Cardiac septum (tissue), 1 donor: Measurements from ENCODE around the gene TMEM208. TPM values are rescaled to one million over a fixed set of nuclear protein-coding genes. Genes with fewer than 3 reads are reported as not detected.

Experiments used
- DNase-seq: peaks from one replicate; pipeline ENCODE4 v3.0.0-alpha.2; 2020; ENCODE audit warnings: low spot score
- intact Hi-C: fragments of 100-400 bp; cut with DNase I; formaldehyde crosslinking; loops from one replicate; pipeline ENCODE4 v1.14.0; 2022
- total RNA-seq: library from RNA; stranded (reverse); fragmentation: NEBNext Ultra II Directional; extraction: Animal tissue kit (Norgen Biotek cat#: 25700); gene quantifications from one replicate; pipeline ENCODE4 v1.2.1, GENCODE V29; 2021
- donor health status: DM: no; HTN: no; CAD: no.

The TMEM208 gene
- total RNA-seq, 1 donor from 2014 or later: 16.3 TPM

DNA sequence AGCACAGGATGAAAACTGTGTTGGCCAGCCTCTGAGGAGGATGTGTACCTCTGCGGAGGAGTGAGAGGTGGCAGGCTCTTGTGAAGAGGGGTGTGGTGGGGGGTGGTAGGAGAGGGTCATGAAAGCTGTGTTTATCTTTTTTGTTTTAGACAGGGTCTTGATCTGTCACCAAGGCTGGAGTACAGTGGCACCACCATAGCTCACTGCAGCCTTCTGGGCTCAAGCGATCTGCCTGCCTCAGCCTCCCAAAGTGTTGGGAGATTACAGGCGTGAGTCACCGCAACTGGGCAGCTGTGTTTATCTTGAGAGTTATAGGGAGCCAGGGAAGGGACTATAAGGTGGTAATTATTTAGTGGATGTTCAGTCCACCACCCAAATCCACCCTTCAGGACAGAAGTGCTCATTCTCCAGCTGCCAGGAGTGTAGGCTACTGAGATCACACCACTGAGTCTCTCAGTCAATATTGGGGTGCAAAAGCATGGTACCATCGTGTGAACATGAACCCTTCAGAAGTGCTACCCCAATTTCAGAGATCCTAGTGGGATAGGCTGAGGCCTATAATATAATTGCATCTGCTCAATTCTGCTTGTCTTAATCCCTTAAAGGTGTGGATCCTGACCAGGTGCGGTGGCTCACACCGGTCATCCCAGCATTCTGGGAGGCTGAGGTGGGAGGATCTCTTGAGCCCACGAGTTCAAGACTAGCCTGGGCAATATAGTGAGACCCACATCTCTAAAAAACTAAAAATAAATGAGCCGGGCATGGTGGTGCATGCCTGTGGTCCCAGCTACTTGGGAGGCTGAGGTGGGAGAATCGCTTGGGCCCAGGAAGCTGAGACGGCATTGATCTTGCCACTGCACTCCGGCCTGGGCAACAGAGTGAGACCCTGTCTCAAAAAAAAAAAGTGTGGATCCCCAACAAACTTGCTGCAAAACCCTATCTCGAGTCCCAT lies 36.2 kb upstream of the TMEM208 start:
- intact Hi-C loops: no loop called here
- no peak for DNase-seq

DNA sequence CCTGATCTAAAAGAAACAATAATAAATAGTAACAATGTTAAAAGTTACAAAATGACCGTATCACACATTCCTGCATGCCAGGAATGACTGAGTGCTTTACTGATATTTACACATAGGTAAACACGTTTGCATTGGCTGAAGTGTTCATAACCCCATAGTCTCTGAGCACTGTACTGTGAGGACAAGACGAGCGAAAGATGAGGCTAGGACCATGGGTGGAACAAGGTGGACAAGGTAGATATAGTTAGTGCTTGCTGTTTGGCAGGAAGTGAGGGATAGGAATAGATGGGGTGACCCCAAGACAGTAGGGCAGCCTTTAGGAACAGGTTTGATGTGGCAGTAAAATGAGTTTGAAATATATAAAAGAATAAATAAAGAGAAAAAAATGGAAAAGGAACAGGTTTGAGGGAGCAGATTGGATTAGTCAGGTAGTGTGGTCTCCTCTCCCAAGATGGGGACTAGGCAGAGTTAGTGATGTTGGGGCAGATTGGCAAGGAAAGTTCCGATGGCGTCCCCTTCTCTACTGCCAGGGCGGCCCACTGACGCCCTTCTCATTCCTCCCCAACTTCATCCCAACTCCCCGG lies 35.4 kb upstream of the TMEM208 start:
- intact Hi-C loops: no loop called here
- no peak for DNase-seq

DNA sequence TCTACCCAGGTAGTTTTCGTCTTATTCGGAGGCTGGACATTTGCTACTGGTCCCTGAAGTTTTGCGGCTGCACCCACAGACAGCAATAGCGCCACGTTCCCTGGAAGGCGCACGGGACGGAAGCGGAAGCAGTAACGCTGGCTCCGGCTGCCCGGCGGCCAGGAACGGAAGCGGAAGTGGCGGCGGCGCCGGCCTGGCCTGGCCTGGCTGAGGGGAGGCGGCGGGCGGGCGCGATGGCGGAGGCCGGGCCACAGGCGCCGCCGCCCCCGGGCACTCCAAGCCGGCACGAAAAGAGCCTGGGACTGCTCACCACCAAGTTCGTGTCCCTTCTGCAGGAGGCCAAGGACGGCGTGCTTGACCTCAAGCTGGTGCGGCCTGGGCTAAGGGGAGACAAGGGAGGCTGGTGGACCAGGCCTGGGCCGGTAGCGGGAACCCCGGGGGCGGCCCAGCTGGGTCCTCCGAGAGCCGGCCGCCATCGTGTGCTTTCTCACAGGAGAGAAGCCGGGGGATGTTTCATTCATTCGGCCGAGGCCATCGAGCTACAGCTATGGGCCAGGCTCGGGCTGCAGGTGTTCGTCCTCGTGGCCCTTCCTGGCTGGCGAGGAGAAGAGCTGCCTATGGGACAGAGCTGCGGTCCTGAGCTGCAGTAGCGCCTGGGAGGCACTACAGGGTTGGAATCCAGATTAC lies 34.8 kb upstream of the TMEM208 start, which contains the start of gene E2F4:
TSS of gene E2F4 (plus strand) at position 161 of the 687 bp plus-strand sequence. CDS start at position 234, 73 bp downstream.
- peak; percentile 96 for DNase-seq
- intact Hi-C loops: loop anchor here (1.0 kb wide), 1 partner anchor 34 kb away; no protein-coding TSS in a partner anchor

DNA sequence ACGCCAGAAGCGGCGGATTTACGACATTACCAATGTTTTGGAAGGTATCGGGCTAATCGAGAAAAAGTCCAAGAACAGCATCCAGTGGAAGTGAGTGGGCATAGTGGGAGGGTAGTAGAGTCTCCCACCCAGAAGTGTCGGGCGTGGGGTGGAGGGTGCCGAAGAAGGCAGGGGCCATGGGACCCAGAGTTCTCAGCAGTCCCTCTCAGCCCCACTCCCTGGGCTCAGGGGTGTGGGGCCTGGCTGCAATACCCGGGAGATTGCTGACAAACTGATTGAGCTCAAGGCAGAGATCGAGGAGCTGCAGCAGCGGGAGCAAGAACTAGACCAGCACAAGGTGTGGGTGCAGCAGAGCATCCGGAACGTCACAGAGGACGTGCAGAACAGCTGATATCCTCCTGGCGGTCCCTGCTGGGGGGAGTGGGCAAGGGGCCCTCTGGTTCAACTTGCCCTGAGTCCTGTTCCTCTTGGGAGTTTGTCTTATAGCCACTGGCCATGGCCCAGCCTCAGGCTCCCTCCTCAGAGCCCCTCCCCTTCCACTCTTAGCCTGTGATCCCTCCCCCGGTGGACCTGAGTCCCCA lies 34.1 kb upstream of the TMEM208 start:
- intact Hi-C loops: loop anchor here (1.0 kb wide), 1 partner anchor 33 kb away; no protein-coding TSS in a partner anchor
- no peak for DNase-seq

DNA sequence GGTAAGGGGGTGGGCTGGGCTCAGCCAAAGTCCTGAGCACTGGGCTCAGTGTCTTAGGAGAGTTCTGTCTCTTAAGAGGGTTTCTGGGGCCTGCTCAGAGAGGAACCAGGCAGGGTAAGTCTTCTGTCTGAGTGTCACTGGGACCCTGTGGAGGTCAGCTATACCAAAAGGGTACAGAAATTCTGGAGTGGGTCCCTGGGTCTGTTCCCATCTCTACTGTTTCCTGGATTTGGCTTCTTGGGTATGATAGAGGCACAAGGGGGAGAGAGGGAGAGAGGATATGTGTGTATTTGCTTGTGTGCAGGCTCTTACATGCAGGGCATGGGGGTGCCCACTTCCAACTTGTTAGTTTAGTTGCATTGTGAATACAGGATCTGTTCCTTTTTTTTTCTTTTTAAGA lies 33.4 kb upstream of the TMEM208 start:
- intact Hi-C loops: no loop called here
- no peak for DNase-seq

DNA sequence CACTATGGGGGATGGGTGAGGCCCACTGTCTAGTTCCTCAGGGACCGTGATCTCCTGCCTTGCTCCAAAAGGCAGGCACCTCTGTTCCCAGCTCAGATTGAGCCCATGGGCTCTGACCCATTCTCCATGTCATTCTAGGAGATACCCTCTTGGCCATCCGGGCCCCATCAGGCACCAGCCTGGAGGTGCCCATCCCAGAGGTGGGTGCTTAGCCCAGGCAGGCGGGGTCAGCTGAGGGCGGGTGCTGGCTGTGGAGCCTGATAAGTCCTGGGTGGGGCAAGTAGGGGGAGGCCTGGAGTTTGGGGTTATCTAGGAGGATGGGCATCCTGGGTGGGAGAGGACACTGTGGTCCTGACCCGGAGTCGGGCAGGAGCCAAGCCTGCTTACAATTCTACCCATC lies 32.7 kb upstream of the TMEM208 start:
- no peak for DNase-seq
- intact Hi-C loops: no loop called here

DNA sequence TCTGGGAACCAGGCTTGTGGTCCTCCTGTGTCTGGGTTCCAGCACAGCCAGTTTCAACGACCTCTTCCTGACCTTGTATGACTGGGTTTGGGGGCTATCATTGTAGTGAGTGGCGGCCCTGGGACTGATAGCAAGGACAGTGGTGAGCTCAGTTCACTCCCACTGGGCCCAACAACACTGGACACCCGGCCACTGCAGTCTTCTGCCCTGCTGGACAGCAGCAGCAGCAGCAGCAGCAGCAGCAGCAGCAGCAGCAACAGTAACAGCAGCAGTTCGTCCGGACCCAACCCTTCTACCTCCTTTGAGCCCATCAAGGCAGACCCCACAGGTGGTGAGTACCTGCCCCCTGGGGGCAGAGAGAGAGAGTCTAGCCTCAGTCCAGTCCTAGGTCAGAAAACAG lies 31.3 kb upstream of the TMEM208 start:
- DNase-seq: no peak
- intact Hi-C loops: no loop called here

DNA sequence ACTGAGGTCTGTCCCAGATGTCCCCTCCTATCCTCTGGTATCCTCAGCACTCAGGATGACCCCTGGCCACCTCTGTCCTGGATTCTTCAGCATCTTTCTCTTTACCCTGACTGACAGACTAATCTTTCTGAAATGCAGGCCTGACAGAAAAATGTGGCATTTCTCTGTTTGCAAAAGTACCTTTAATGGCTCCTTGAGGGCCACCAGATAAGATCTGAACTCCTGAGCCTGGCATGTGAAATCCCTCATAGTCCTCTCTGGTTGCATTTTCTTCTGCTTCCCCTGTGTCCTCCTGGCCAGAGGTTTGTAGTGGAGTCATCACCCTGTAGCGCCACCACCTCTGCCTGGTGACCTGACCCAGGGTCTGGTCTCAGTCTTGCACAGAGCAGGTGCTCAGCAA lies 30.0 kb upstream of the TMEM208 start:
- intact Hi-C loops: no loop called here
- DNase-seq: no peak

DNA sequence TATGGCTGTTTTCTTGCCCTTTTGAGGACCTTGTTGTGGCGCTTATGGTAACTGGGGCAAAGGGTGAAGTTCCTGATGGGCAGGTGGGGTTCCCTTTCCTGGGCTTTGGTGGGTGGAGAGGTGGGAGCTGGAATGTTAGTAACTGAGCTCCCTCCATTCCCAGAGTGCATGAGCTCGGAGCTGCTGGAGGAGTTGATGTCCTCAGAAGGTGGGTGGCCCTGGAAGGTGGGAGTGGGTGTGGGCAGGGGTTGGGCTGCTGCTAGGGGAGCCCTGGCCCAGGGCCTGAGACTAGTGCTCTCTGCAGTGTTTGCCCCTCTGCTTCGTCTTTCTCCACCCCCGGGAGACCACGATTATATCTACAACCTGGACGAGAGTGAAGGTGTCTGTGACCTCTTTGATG lies 29.2 kb upstream of the TMEM208 start:
- intact Hi-C loops: no loop called here
- DNase-seq: no peak

DNA sequence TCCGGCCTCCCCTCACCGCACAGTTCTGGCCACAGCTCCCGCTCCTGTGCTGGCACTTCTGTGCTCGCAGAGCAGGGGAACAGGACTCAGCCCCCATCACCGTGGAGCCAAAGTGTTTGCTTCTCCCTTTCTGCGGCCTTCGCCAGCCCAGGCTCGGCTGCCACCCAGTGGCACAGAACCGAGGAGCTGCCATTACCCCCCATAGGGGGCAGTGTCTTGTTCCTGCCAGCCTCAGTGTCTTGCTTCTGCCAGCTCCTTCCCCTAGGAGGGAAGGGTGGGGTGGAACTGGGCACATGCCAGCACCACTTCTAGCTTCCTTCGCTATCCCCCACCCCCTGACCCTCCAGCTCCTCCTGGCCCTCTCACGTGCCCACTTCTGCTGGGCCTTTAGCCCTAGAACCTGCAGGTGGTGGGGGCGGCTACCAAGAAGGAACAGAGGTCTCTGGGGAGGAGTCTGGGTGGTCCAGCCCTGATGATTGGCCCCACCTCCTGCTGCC lies 28.6 kb upstream of the TMEM208 start:
- DNase-seq: no peak

DNA sequence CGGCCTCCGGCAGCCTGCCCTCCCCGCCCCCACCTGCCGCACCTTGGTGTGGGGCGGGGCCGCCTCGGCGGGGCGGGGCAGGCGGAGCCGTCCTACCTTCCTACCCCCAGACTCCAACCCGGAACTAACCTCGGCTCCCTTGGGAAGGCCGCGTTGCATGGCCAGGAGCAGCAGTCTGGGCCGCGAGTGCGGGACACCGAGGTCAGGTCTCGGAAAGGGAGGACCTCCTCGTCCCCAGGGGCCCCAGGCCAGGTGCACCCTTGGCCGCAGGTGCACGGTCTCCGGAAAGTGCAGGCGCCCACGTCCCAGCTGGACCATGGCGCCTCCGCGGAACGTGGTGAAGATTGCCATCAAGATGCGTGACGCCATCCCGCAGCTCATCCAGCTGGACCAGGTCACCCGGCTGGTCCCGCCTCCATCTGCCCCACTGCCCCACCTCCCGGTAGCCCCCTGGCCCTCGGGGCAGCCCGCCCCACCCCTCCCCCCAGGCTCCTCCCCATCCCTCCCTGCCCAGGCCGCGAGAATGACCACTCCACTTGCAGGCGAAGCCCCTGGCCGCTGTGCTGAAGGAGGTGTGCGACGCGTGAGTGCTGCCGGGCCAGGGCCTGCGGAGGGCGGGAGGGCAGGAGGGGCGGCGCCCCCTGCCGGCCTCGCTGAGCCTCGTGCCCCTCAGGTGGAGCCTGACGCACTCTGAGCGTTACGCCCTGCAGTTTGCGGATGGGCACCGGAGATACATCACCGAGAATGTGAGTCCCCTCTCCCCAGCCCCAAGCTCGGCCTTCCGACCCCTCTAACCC lies 27.7 kb upstream of the TMEM208 start, which contains the start of gene ELMO3:
TSS of gene ELMO3 (plus strand) at position 121 of the 797 bp plus-strand sequence. CDS start at position 317, 196 bp downstream.
- no peak for DNase-seq
- intact Hi-C loops: no loop called here

More for the DNA sequence above, 28.6 kb upstream of the TMEM208 start:
- intact Hi-C loops: no loop called here

DNA sequence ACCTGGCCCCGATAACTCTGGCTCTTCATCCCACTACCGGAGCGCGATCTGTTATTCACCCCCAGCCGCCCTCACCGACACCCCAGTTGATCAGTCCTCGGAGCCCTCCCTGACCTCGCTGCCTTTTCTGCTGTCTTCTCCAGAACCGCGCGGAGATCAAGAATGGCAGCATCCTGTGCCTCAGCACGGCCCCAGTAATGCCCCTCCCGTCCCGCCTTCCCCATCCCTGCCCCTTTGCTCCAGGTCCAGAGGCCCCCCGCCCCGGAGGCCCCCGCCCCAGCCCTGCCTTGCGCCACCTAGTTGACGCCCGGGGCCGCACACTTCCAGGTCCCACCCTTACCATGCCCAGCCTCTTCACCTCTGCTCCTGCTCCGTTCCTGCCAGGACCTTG lies 27.1 kb upstream of the TMEM208 start:
- intact Hi-C loops: no loop called here
- DNase-seq: no peak

DNA sequence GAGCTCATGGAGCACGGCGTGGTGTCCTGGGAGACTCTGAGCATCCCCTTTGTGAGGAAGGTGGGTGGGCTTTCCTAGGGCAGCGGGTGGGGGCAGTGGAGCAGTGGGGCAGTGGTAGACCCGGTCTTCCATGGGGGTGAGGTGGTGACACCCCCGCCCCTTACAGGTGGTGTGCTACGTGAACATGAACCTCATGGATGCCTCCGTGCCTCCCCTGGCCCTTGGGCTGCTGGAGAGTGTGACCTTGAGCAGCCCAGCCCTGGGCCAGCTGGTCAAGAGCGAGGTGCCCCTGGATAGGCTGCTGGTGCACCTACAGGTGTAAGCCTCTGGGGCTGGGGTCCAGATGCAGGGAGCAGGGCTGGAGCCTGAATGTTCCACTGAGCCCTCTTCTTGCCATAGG lies 26.4 kb upstream of the TMEM208 start:
- intact Hi-C loops: no loop called here
- DNase-seq: no peak

DNA sequence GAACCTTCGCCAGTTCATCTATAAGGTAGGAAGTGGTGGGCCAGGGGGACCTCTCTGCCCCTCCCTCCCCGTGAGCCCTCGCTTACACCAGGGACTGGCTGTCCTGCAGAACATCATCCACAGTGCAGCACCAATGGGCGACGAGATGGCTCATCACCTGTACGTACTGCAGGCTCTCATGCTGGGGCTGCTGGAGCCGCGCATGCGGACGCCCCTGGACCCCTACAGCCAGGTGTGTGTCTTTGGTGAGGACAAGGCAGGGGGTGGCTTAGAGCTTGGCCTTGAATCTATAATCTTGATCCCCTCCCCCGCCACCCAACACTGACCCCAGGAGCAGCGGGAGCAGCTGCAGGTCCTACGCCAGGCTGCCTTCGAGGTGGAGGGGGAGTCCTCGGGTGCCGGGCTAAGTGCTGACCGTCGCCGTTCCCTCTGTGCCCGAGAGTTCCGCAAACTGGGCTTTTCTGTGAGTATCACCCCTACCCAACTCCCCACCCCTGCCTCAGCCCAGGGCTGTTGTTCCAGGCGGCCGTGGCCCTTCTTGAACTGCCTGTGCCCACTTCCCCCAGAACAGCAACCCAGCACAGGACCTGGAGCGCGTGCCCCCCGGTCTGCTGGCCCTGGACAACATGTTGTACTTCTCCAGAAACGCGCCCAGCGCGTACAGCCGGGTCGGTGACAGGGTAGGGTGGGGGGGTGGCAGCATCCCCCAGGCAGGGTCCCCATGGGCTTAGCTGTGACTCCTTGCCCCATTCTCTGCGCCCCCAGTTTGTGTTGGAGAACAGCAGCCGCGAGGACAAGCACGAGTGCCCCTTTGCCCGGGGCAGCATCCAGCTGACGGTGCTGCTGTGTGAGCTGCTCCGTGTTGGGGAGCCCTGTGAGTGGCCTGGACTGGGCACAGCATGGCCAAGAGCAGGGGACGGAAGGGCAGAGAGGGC lies 25.3 kb upstream of the TMEM208 start:
- intact Hi-C loops: no loop called here
- no peak for DNase-seq

DNA sequence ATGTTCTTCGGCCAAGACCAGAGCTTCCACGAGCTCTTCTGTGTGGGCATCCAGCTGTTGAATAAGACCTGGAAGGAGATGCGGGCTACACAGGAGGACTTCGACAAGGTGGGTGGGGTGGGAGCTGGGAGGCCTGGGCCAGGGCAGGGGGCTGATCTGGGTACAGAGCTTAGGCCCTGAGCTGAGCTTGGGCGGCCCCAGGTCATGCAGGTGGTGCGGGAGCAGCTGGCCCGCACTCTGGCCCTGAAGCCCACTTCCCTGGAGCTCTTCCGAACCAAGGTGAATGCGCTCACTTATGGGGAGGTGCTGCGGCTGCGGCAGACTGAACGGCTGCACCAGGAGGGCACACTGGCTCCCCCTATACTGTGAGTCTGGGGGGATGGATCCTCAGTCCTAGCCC lies 24.5 kb upstream of the TMEM208 start:
- DNase-seq: no peak
- intact Hi-C loops: no loop called here

DNA sequence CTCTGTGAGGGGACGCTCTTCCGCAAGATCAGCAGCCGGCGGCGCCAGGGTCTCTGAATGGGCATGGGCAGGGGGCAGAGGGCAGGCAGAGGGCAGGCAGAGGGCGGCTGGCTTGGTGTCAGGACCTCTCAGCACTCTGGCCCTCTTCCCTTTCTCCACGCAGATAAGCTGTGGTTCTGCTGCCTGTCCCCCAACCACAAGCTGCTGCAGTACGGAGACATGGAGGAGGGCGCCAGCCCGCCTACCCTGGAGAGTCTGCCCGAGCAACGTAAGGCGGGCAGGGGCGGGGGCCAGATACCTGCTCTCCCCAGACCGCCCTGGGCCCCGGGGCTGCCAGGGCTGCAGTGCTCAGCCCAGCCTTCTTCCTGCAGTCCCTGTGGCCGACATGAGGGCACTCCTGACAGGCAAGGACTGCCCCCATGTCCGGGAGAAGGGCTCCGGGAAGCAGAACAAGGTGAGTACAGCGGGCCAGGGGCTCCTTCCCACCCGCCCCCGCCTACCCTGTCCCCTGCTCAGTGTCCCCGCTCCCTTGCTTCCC lies 23.9 kb upstream of the TMEM208 start:
- intact Hi-C loops: no loop called here
- DNase-seq: no peak

DNA sequence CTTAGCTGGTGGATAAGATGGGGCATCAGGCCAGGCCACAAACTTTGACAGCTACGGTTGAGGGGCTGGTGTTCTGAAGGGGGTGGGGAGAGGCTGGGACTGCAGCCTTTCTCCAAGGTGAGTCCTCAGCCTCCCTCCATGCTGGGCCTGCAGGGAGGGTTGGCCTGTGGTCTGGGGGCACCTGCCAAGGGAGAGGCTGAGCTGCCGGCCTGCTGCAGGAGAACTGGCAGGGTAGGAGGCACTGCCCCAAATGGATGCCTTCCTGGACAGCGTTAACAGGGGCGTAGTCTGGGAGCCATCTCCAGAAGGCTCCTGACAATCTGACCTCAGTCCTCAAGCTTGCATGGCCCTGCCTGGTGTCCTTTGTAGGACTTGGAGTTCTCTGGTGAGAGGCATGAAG lies 22.9 kb upstream of the TMEM208 start:
- intact Hi-C loops: no loop called here
- DNase-seq: no peak
